Measurements from ENCODE around the gene RALB.

DNA sequence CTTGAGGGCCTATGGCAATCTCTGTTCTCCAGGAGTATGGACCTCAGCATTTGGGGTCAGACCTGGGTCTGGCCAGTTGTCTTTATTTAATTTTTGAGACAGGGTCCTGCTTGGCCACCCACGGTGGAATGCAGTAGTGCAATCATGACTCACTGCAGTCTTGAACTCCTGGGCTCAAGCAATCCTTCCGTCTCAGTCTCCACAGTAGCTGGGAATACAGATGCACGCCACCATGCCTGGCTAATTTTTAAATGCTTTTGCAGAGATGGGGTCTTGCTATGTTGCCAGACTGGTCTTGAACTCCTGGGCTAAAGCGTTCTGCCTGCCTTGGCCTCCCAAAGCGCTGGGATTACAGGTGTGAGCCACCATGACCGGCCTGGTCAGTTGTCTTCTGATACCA lies 46.9 kb downstream of the RALB start:
- TF ChIP-seq CTCF (IDR thresholded peaks at IDR 0.05; ENCODE audit: low read depth, low read length) (no peak), EZH2phosphoT487 (IDR thresholded peaks at IDR 0.05; ENCODE audit: low read depth) (no peak)
